Measurements from ENCODE around the gene BMPR2.

The BMPR2 gene

GRCh38 chr2:202588647-202589581 lies 212.8 kb downstream of the BMPR2 start:
- in situ Hi-C loops (cut with MboI; ENCODE audit: low sequenced_read_pairs), result no loop called here

DNA sequence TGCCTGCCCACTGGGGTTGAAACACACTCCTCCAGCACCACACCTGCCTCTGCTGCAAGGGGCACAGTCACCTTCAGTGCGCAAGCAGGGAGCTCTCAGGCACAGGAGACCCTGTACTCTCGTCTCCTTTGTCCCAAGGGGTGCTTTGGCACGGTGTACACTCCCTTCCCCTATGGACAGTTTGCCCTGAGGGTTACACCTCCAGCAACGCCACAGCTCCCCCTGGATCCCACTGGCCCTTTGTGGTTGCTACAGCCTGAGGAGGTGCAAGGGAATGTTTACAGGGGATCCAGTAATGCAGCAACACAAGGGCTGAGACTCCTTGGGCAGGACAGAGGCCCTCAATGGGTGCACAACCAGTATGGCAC lies 213.4 kb downstream of the BMPR2 start:
- in situ Hi-C loops (cut with MboI; ENCODE audit: low sequenced_read_pairs), result no loop called here

GRCh38 chr2:202592566-202592965 lies 216.4 kb downstream of the BMPR2 start:
- in situ Hi-C loops (cut with MboI; ENCODE audit: low sequenced_read_pairs), result no loop called here

GRCh38 chr2:202599105-202599504 lies 223.0 kb downstream of the BMPR2 start:
- in situ Hi-C loops (cut with MboI; ENCODE audit: low sequenced_read_pairs), result no loop called here

DNA sequence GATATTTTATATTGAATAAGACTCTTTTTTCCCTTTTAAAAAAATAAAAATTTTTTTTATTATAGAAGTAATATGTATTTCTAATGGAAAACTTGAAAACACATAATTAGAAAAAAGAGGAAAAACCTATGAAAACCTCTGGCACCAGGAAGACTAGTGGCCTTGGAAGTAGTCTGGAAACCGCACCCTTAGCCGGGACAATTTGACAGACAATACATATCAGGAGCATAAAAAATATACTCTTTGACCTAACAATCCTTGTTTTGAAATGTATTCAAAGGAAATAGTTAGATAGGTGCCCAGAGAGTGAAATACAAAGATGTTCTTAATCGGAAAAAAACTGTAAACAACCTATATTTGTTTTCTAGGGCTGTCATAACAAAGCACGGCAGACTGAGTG lies 223.8 kb downstream of the BMPR2 start:
- in situ Hi-C loops (cut with MboI; ENCODE audit: low sequenced_read_pairs), result no loop called here

- in situ Hi-C loops (cut with MboI; ENCODE audit: low sequenced_read_pairs), result no loop called here
Measured at GRCh38 chr2:202604699-202605098, 228.6 kb downstream of the BMPR2 start.

- in situ Hi-C loops (cut with MboI; ENCODE audit: low sequenced_read_pairs), result no loop called here
Measured at GRCh38 chr2:202605174-202605573, 229.0 kb downstream of the BMPR2 start.

GRCh38 chr2:202608142-202608852 lies 232.2 kb downstream of the BMPR2 start:
- in situ Hi-C loops (cut with MboI; ENCODE audit: low sequenced_read_pairs), result no loop called here

- in situ Hi-C loops (cut with MboI; ENCODE audit: low sequenced_read_pairs), result no loop called here
Measured at GRCh38 chr2:202609381-202610145, 233.4 kb downstream of the BMPR2 start.

GRCh38 chr2:202610380-202610779 lies 234.3 kb downstream of the BMPR2 start:
- in situ Hi-C loops (cut with MboI; ENCODE audit: low sequenced_read_pairs), result no loop called here

- in situ Hi-C loops (cut with MboI; ENCODE audit: low sequenced_read_pairs), result no loop called here
Measured at GRCh38 chr2:202612145-202612544, 236.0 kb downstream of the BMPR2 start.

GRCh38 chr2:202613479-202613878 lies 237.4 kb downstream of the BMPR2 start:
- in situ Hi-C loops (cut with MboI; ENCODE audit: low sequenced_read_pairs), result no loop called here
